ENCODE data around the gene CYBC1. TPM values are rescaled to one million over a fixed set of nuclear protein-coding genes. Genes with fewer than 3 reads are reported as not detected.

Gene CYBC1
- total and polyA plus RNA-seq, 9 of the 15 experiments (the other 6 are each of a cell fraction or from before 2014, with no cell fraction given): 1.3 to 71.8 (median 49.9) TPM

DNA sequence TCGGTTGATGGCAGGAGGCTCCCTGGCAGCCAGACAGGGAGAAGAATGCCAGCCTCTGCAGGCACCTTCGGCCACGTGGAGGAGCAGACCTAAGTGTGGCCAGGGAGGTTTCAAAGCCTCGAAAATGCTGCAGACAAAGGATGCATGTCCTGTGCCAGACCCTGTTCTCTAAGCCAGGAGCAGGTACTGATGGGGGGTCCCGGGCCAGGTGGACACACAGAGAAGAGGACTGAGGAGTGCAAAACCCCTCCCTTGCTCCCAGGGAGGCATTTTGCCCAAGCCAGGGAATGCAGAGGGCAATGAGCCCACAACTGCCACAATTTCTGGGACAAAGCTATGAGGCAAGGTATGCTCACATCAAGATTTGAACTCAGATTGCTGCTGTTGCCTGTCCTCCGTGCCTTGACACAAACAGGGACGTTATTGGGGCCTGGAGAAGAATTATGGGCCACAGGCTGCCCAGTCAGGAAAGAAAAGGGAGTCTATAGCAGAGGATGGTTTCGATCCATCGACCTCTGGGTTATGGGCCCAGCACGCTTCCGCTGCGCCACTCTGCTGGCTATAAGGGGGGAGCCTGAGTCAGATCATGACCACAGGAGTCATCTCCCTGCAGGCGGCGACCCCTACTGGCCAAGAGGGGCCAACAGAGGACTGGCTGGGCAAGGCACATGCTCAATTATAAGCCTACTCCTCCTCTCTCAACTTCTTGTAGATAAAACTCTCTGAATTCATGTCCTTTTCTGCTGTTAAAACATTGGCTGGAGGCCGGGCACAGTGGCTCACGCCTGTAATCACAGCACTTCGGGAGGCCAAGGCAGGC, 43.9 kb upstream of the CYBC1 start (continued):
- TF ChIP-seq, protein P1, sequence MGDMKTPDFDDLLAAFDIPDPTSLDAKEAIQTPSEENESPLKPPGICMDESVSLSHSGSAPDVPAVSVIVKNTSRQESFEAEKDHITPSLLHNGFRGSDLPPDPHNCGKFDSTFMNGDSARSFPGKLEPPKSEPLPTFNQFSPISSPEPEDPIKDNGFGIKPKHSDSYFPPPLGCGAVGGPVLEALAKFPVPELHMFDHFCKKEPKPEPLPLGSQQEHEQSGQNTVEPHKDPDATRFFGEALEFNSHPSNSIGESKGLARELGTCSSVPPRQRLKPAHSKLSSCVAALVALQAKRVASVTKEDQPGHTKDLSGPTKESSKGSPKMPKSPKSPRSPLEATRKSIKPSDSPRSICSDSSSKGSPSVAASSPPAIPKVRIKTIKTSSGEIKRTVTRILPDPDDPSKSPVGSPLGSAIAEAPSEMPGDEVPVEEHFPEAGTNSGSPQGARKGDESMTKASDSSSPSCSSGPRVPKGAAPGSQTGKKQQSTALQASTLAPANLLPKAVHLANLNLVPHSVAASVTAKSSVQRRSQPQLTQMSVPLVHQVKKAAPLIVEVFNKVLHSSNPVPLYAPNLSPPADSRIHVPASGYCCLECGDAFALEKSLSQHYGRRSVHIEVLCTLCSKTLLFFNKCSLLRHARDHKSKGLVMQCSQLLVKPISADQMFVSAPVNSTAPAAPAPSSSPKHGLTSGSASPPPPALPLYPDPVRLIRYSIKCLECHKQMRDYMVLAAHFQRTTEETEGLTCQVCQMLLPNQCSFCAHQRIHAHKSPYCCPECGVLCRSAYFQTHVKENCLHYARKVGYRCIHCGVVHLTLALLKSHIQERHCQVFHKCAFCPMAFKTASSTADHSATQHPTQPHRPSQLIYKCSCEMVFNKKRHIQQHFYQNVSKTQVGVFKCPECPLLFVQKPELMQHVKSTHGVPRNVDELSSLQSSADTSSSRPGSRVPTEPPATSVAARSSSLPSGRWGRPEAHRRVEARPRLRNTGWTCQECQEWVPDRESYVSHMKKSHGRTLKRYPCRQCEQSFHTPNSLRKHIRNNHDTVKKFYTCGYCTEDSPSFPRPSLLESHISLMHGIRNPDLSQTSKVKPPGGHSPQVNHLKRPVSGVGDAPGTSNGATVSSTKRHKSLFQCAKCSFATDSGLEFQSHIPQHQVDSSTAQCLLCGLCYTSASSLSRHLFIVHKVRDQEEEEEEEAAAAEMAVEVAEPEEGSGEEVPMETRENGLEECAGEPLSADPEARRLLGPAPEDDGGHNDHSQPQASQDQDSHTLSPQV (IDR thresholded peaks at IDR 0.05): peak; percentile 97
- TF ChIP-seq ZNF766 (CRISPR knock-in tag; conservative IDR thresholded peaks at IDR 0.05): no peak
- 0 out of 2 replicates have a peak, but pooled peaks have one; percentile 54 for TF ChIP-seq NR1H2 (CRISPR knock-in tag; IDR thresholded peaks at IDR 0.05)
- TF ChIP-seq, protein P2, sequence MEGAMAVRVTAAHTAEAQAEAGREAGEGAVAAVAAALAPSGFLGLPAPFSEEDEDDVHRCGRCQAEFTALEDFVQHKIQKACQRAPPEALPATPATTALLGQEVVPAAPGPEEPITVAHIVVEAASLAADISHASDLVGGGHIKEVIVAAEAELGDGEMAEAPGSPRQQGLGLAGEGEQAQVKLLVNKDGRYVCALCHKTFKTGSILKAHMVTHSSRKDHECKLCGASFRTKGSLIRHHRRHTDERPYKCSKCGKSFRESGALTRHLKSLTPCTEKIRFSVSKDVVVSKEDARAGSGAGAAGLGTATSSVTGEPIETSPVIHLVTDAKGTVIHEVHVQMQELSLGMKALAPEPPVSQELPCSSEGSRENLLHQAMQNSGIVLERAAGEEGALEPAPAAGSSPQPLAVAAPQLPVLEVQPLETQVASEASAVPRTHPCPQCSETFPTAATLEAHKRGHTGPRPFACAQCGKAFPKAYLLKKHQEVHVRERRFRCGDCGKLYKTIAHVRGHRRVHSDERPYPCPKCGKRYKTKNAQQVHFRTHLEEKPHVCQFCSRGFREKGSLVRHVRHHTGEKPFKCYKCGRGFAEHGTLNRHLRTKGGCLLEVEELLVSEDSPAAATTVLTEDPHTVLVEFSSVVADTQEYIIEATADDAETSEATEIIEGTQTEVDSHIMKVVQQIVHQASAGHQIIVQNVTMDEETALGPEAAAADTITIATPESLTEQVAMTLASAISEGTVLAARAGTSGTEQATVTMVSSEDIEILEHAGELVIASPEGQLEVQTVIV (CRISPR knock-in tag; IDR thresholded peaks at IDR 0.05; ENCODE audit: borderline replicate concordance): no peak
- no peak for TF ChIP-seq TEAD2 (tag; IDR thresholded peaks at IDR 0.05)
- TF ChIP-seq, protein P3, sequence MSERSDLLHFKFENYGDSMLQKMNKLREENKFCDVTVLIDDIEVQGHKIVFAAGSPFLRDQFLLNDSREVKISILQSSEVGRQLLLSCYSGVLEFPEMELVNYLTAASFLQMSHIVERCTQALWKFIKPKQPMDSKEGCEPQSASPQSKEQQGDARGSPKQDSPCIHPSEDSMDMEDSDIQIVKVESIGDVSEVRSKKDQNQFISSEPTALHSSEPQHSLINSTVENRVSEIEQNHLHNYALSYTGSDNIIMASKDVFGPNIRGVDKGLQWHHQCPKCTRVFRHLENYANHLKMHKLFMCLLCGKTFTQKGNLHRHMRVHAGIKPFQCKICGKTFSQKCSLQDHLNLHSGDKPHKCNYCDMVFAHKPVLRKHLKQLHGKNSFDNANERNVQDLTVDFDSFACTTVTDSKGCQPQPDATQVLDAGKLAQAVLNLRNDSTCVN (CRISPR knock-in tag; IDR thresholded peaks at IDR 0.05): no peak
- TF ChIP-seq ZNF79 (CRISPR knock-in tag; IDR thresholded peaks at IDR 0.05; ENCODE audit: low read depth): no peak
- no peak for TF ChIP-seq HNRNPK (IDR thresholded peaks at IDR 0.05; ENCODE audit: low read depth, low read length, poor library complexity, severe bottlenecking)
- TF ChIP-seq ZKSCAN3 (CRISPR knock-in tag; IDR thresholded peaks at IDR 0.05): no peak
- TF ChIP-seq, protein P4, sequence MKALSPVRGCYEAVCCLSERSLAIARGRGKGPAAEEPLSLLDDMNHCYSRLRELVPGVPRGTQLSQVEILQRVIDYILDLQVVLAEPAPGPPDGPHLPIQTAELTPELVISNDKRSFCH (CRISPR knock-in tag; IDR thresholded peaks at IDR 0.05): no peak
- TF ChIP-seq, protein P4 (tag; IDR thresholded peaks at IDR 0.05): 0 out of 2 replicates have a peak, but pooled peaks have one; percentile 81
- TF ChIP-seq, protein P5, sequence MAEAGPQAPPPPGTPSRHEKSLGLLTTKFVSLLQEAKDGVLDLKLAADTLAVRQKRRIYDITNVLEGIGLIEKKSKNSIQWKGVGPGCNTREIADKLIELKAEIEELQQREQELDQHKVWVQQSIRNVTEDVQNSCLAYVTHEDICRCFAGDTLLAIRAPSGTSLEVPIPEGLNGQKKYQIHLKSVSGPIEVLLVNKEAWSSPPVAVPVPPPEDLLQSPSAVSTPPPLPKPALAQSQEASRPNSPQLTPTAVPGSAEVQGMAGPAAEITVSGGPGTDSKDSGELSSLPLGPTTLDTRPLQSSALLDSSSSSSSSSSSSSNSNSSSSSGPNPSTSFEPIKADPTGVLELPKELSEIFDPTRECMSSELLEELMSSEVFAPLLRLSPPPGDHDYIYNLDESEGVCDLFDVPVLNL (CRISPR knock-in tag; IDR thresholded peaks at IDR 0.05; ENCODE audit: low read depth): no peak
- no peak; a peak in 1 of 4 replicates for TF ChIP-seq SIN3A (IDR thresholded peaks at IDR 0.05; ENCODE audit: borderline replicate concordance in 2 of 2, control insufficient read depth in 1 of 2, low read depth in 2 of 2, low read length in 2 of 2)
- TF ChIP-seq, protein P6, sequence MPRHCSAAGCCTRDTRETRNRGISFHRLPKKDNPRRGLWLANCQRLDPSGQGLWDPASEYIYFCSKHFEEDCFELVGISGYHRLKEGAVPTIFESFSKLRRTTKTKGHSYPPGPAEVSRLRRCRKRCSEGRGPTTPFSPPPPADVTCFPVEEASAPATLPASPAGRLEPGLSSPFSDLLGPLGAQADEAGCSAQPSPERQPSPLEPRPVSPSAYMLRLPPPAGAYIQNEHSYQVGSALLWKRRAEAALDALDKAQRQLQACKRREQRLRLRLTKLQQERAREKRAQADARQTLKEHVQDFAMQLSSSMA (CRISPR knock-in tag; IDR thresholded peaks at IDR 0.05): no peak
- no peak for TF ChIP-seq ZNF445 (CRISPR knock-in tag; IDR thresholded peaks at IDR 0.05; ENCODE audit: low read depth)
- TF ChIP-seq BRF1 (IDR thresholded peaks at IDR 0.05; ENCODE audit: borderline replicate concordance, extremely low read depth, insufficient read length): peak; percentile 82

Data from K562 (cell line).